NCI-H510A (cell line): Measurements from ENCODE around the gene CHFR.
A peak's percentile ranks its signal among the peaks of the same experiment; 100 is the strongest.
"Not testable (repeated sequence)": the region's sequence is repeated elsewhere in the genome, so short reads cannot be mapped to it uniquely, and the experiment has no call there.

ENCODE experiments used
- DNase-seq: peaks from one replicate; lab custom pipeline; 2025; lab: John Stamatoyannopoulos, UW

The CHFR gene, protein sequence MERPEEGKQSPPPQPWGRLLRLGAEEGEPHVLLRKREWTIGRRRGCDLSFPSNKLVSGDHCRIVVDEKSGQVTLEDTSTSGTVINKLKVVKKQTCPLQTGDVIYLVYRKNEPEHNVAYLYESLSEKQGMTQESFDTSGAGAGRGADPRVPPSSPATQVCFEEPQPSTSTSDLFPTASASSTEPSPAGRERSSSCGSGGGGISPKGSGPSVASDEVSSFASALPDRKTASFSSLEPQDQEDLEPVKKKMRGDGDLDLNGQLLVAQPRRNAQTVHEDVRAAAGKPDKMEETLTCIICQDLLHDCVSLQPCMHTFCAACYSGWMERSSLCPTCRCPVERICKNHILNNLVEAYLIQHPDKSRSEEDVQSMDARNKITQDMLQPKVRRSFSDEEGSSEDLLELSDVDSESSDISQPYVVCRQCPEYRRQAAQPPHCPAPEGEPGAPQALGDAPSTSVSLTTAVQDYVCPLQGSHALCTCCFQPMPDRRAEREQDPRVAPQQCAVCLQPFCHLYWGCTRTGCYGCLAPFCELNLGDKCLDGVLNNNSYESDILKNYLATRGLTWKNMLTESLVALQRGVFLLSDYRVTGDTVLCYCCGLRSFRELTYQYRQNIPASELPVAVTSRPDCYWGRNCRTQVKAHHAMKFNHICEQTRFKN

DNA sequence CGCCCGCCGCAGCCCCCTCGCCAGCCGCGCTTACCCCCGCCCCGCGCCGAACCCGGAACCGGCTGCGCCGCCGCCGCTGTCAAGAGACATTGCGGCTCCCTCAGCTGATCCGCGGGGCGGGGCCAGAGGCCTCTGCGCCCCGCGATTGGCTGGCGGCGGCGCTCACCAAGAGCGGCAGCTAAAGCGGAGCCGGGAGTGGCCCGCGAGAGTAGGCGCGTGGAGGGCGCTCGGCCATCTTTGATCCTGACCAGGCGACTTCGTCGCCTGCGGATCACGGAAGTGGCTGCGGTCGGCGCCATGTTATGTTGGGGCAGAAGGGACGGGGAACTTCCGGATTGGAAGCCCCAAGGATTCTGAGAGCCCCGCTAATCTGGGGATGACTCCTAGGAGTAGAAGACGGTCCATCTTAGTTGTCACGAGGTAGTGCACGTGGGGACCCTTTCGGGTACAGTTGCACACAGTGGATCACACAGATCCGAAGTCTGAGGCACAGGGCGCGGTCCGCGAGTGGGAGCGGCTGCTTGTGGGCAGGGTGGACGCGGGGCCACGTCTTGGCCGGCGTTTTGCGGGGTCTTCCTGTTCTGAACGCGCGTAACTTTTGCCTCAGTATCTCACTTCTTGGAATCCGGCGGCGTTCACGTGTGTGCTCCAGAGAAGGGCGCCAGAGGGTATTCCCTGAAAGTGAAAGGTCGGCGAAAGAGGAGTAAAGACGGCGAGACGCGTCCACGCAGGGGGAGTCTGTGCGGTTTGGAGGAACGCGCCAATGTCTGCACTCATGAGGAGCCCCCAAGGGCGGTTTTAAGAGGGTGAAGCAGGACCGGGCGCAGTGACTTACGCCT, at the start of gene CHFR:
Gene CHFR, minus strand, starts transcription at position 93 of the 839 bp plus-strand sequence. CDS start 277 bp downstream, outside the sequence.
- peak; percentile 98 for DNase-seq

DNA sequence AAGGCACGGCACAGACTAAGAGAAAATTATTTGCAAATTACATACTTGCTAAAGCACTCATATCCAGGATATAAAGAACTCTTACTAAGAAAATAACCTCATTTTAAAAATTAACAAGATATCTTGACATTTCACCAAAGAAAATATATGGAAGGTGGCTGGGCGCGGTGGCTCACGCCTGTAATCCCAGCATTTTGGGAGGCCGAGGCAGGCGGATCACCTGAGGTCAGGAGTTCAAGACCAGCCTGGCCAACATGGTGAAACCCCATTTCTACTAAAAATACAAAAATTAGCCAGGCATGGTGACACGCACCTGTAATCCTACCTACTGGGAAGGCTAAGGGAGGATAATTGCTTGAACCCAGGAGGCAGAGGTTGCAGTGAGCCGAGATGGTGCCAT, 49.5 kb upstream of the CHFR start:
- DNase-seq, result not testable (repeated sequence)

DNA sequence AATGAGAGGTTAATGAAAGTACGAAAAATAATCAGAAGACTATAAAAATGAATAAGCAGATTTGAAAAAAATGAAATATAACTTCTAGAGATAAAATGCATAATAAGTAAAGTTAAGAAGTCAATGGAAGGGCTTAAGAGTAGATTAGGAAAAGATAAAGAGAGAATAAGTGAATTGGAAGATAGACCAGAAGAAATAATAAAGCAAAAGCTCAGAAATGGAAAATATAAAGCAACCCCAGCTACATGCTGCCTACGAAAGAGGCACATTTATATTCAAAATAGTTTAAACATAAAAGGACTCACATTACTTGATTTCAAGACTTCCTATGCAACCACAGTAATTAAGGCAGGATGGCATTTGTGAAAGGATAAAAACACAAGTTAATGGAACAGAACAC, 48.8 kb upstream of the CHFR start:
- no peak for DNase-seq

DNA sequence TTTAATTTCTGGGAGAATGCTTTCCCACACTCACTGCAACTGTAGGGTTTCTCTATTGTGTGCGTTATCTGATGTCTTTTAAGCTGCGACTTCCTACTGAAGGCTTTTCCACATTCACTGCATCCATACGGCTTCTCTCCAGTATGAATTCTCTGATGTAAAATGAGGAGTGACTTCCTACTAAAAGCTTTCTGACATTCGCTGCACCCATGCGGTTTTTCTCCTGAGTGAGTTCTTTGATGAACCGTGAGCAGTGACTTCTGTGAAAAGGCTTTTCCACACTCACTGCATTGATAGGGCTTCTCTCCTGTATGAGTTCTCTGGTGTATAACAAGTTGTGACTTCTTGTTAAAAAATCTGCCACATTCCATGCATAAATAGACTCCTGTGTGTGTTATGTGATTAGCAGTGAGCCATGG, 39.0 kb upstream of the CHFR start:
- no peak for DNase-seq

DNA sequence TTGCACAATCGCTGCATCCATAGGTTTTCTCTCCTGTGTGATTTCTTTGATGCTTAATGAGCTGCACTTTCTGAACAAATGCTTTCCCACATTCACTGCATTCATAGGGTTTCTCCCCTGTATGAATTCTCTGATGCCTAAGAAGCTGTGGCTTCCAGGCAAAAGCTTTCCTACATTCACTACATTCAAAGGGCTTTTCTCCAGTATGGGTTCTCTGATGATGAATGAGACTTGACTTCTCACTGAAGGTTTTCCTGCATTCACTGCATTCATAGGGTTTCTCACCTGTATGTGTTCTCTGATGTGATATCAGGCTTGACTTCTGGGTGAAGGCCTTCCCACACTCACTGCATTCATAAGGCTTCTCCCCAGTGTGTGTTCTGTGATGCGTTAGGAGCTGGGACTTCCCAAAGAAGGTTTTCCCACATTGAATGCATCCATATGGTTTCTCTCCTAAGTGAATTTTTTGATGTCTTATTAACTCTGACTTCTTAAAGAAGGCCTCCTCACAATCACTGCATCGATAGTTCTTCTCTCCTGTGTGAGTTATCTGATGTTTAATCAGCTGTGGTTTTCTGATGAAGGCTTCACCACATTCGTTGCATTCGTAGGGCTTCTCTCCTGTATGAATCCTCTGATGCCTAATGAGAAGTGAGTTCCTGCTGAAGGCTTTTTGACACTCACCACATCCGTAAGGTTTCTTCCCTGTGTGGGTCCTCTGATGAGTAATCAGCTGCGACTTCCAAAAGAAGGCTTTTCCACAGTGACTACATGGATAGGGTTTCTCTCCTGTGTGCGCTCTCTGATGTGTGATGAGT, 38.4 kb upstream of the CHFR start:
- DNase-seq, result no peak

DNA sequence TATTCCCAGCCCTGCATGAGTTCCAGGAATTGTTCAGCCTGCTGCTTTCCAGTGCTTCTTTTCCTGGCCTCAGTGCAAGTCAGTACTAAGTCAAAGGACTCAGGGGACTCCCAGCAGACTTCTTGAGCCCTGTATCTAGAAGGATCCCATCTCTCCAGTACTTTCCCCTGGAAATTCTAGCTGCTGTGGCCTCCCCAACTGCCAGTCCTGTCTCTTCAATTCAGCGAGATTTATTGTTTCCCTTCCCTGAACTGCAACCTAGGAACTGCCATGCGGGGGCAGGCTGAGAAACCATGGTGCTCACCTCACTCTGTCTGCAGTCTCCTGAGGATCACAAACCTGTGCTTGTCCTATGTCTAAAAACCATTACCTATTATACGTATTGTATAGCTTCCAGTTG, 37.0 kb upstream of the CHFR start:
- no peak for DNase-seq

DNA sequence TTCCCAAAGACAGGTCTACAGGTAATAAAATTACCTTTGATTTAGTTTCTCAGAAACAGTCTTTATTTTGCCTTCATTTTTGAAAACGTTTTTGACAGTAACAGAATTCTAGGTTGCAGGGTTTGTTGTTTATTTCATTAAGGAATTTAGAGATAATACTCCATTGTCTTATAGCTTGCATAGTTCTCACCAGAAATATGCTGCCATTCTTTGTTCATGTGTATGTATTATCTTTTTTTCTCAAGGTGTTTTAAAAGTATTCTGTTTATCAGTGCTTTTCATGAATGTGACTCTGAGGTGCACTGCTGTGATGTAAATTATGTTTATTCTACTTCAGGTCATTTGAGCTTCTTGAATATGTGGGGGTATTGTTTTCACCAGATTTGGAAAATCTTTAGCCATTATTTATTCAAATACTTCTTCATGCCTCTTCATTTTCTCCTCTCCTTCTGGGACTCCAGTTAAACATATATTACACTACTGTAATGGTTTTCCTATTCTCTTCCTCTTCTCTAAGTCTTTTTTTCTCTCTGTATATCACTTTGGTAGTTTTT, 36.0 kb upstream of the CHFR start:
- no peak for DNase-seq

DNA sequence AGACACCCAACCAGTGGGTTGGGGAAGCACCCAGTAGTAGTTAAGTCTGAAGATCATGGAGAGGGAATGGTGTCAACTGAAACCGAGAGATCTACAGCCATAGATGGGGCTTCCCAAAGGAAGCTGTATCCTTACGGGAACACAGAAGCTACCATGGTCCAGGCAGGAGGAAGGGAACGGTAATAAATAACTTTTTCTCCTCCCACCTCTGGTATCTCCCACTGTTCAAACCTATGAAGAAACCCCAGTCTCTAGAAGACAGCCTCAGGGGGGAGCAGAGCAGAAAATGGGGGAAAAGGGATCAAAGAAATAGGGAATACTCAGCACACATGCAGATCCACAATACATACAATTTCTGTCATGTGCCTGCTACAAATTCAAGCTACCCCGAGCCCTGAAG, 35.3 kb upstream of the CHFR start:
- DNase-seq, result no peak

DNA sequence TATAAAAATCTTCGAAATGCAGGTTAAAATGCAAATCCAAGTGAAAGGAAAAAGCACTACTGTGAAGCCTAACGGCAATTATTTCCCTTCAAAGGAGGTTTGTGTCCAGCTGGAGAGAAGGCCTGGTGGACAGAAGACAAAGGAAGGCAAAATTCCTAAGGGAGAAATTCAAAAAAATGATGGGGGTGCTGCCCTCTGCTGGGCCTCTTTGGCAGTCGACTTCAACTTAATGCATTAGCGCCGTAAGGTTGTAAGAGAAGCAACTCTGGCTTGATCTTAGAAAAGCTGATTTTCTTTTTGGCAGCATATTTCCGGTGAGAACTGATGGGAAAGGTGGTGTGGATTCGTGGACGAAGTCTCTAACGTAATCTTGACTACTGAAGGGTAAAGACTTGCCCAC, 34.3 kb upstream of the CHFR start:
- DNase-seq, result no peak

DNA sequence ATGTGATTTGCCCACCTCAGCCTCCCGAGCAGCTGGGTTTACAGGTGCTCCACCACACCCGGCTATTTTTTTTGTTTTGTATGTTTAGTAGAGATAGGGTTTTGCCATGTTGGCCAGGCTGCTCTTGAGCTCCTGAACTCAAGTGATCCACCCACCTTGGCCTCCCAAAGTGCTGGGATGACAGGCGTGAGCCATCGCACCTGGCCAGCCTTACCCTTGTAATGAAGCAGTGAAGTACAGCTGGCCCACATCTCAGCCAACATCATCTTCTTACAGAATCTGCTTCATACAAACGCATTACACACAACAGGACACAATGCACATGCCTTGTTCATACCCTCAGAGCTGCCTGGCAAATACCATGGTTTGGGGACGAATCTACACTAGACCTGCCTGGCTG, 31.3 kb upstream of the CHFR start:
- DNase-seq, result no peak

DNA sequence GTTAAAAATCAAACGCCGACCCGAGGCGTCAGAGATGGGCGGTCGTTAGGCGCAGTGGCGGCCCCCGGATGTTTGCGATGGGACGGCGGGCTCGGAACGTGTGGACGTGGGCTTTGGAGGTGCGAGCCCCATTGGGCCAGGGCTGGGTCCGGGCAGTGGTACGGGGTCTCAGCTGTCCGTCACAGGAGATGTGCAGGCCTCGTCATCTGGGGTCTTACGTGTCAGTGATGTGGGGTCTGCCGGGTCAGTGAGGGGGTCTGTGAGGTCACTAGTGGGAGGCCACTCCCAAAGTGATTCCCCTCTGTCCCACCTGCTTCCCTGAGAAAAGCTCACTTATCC, 21.6 kb upstream of the CHFR start:
- no peak for DNase-seq

DNA sequence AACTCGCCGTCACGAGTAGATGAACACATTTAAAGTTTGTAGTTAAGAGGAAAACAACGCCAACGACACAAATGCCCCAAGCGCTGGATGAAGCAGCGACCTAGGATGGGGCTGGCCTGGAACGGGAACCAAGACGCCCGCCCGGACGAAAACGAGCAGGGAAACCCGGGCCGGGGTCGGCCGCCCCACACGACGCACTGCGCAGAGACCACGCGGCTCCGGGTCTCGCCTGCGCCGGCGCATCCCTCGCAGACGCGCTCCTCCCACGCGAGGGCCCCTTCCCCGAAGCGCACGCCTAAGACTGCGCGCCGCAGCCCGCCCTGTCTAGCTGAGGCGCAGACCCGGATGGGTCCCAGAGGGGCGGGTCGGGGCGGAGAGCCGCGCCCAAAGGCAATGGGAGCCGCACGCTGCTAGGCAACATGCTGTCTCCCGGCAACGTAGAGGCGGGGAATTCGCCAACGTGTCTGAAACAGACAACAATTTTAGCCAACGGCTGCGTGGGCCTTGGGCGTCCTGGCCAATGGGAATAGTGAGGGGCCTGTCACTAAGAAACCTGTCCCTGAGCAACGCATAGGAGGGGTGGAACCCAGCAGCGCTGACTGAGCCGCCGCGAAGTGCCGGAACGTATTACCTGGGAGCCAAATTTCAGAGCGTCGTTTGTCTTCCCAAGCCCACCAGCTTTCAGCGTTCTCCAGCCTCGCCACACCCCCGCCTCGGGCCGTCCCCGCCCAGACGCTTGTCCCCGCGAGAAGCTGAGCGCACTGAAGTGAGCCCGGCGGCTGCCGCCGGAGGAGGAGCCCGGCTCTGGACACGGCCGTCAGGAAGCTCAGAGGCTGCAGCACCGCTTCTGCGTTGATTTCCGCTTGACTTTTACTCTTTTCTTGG, 21.0 kb upstream of the CHFR start:
- peak; percentile 97 for DNase-seq

DNA sequence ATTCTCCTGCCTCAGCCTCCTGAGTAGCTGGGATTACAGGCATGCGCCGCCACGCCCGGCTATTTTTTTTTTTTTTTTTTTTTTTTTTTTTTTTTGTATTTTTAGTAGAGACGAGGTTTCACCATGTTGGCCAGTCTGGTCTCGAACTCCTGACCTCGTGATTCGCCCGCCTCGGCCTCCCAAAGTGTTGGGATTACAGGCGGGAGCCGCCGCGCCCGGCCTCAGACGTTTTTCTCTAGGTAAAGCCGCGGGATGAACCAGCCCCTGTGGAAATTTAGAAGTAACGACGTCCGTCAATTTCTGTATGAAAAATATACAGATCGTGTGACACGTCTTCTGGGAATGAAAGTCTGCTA, 20.4 kb upstream of the CHFR start:
- DNase-seq, result not testable (repeated sequence)

DNA sequence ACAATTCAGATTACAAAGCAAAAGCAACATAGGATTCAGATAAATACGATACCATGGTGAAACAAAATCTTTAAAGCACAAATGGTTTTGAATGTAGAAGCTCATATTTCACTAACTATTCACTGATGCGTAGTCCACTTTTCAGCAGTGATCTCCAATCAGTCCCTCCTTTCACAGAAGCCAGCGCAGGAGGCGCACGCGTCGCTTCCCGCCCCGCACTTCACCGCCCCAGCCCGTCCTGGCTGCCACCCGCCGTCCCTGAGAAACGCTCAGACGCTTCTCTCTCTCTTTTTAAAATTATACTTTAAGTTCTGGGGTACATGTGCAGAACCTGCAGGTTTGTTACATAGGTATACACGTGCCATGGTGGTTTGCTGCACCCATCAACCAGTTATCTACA, 19.8 kb upstream of the CHFR start:
- no peak for DNase-seq

DNA sequence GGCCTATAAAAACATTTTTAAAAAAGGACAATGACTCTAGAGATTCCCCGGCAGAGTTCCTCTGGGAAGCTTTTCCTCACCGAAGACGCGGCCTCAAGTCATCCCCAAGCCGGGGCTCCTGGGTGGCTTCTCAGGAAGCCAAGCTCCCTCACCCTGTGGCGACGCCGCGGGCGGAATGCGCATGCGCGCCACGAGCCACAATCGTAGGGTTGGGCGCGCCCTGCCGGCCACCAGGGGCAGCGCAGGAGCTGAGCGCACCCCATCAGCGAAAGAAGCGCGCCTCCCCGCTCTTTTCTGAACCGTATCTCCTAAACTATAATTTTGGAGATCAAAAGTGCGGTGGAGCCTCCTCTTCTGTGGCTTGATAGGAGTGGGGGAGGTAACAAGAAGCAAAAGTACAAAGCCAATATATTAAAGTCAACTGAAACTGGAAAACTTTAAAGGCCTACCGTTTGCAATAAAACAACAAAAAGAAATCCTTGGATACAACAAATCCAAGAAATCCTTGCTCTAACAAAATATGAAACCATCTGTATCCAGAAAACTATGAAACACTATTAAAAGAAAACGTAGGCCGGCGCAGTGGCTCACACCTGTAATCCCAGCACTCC, 17.4 kb upstream of the CHFR start:
- no peak for DNase-seq

DNA sequence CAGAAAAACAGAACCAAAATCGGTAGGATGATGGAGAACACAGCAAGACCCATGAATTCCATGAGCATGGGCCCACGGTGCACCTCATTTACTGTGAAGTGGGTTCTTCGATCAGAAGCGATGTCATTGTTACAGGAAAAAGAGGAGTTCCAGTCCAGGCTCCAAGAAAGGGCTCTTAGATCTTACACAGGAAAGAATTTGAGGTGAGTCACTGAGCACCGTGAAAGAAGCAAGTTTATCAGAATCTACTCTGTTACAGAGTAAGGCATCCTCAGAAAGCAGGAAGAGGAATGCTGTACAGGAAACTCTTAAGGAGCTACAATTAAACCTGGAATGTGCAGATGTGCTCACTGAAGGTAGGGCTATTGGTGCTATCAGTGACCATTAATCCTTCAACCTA, 11.6 kb upstream of the CHFR start:
- no peak for DNase-seq

DNA sequence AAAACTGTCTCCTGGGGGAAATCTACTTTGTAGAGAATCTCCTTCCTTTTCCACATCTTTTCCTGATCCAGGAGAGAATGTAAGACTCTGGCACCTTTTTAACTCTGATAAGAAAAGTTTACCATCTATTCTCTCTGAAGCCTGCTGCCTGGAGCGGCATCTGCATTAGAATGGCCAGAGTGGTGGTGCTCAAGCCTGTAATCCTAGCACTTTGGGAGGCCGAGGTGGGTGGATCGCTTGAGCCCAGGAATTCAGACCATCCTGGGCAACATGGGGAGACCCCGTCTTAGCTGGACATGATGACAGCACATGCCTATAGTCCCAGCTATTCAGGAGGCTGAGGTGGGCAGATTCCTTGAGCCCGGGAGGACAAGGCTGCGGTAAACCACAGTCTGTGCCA, 1.4 kb upstream of the CHFR start:
- DNase-seq, result no peak

DNA sequence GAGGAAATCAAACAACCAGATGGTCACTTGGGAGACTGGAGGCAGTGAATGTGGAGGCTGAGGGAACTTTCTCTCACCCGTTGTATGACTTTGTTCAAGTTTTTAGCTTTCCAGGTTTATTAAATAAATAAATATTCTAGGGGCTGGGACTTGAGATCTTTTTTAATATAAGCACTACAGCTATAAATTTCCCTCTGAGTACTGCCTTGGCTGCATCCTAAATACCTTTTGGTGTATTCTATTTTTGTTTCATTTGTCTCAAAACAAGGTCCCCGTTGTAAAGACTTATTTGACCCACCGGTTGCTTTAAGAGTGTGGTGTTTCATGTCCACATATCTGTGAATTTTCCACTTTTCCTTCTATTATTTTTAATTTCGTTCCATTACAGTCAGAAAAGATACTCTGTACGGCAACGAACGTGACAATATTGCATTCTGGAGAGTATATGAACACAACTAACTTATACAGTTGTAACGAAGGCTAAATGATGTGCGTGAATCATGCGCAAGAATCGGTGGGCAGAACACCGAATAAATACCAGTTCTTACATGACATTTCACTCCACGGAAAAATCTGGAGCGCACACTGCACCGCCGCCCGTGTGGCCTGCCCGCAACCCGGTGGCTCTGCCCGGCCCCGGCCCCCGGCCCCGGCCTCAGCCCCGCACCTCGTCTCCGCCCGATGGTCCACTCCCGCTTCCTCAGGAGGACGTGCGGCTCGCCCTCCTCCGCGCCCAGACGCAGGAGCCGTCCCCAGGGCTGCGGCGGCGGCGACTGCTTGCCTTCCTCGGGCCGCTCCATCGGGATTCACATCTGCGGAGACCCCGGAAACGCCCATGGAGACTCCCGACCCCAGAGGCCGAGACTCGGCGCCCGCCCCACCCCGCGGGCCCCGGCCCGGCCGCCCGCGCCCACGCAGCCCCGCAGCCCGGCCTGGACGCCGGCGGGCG, 602 bp downstream of the CHFR start:
- no peak for DNase-seq

DNA sequence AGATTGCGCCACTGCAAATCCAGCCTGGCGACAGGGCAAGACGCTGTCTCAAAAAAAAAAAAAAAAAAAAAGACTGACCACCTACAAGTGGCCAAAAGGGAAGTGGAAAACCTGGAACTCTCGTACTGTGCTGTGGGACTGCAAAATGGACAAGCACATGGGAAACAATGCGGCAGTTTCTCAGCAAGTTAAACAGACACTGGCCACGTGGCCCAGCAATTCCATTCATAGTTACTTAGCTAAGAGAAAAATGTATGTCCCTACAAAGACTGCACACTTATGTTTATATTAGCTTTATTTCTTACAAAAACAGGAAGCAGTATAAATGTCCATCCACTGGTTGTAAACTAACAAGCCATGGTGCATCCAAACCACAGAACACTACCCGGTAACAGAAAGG, 5.6 kb downstream of the CHFR start:
- no peak for DNase-seq
